Progenitor cell of endocrine pancreas (in vitro differentiated cells): ENCODE measurements around the gene CEACAM3. TPM values are rescaled to one million over a fixed set of nuclear protein-coding genes. Genes with fewer than 3 reads are reported as not detected.
"Not testable (repeated sequence)": the region's sequence is repeated elsewhere in the genome, so short reads cannot be mapped to it uniquely, and the experiment has no call there.

Experiments
- DNase-seq: peaks from one replicate; pipeline ENCODE4 v3.0.0; 2021; ENCODE audit warnings: low spot score; ENCODE audit not compliant: unreplicated experiment
- H3K27ac Mint-ChIP-seq: 2 replicates; pipeline ENCODE4 v1.8.0; 2021; ENCODE audit warnings: mild to moderate bottlenecking, moderate library complexity, mixed read lengths
- H3K27me3 Mint-ChIP-seq: 2 replicates; pipeline ENCODE4 v1.8.0; 2021; ENCODE audit warnings: mixed read lengths
- H3K36me3 Mint-ChIP-seq: 2 replicates; pipeline ENCODE4 v1.8.0; 2022; ENCODE audit warnings: mixed read lengths; ENCODE audit not compliant: insufficient read depth
- H3K4me1 Mint-ChIP-seq: 2 replicates; pipeline ENCODE4 v1.8.0; 2021; ENCODE audit warnings: low read depth, mixed read lengths
- H3K4me3 Mint-ChIP-seq: 2 replicates; pipeline ENCODE4 v1.8.0; 2021; ENCODE audit warnings: low read depth, mild to moderate bottlenecking, moderate library complexity, mixed read lengths
- H3K9me3 Mint-ChIP-seq: 2 replicates; pipeline ENCODE4 v1.8.0; 2021; ENCODE audit warnings: low read depth, mixed read lengths
- CTCF ChIP-seq: fragments of 200-600 bp; sonication (generic); IDR thresholded peaks from one replicate; pipeline ENCODE4 v1.5.0; 2021; ENCODE audit warnings: antibody characterized with exemption, mild to moderate bottlenecking; ENCODE audit not compliant: unreplicated experiment
- total RNA-seq: library from RNA; stranded (reverse); gene quantifications from 2 replicates; pipeline ENCODE4 v1.2.1, GENCODE V29; 2021

Gene CEACAM3
- total RNA-seq, 1 donor from 2014 or later: not detected

- H3K9me3 Mint-ChIP-seq: peaks cover 18% of the 10 kb centered on the region
- peaks cover 6% of the 10 kb centered on the region for H3K27me3 Mint-ChIP-seq
- no peaks in the 10 kb centered on the region for H3K36me3 Mint-ChIP-seq
- H3K27ac Mint-ChIP-seq: no peak overlapping the region
- peak; percentile 51 for TF ChIP-seq CTCF
- peaks cover 2% of the 10 kb centered on the region for H3K4me1 Mint-ChIP-seq
- DNase-seq: no peak
- no peak overlapping the region for H3K4me3 Mint-ChIP-seq
Observed at GRCh38 chr19:41753936-41754529, 42.4 kb upstream of the CEACAM3 start.

GRCh38 chr19:41755328-41755913 lies 41.0 kb upstream of the CEACAM3 start, which contains the start of gene CEACAM6:
TSS of gene CEACAM6 (plus strand) at chr19:41755530. CDS start at chr19:41755639, 109 bp downstream.
- peaks cover 2% of the 10 kb centered on the region for H3K4me1 Mint-ChIP-seq
- H3K4me3 Mint-ChIP-seq: no peak within 1 kb of the TSS
- H3K36me3 Mint-ChIP-seq: no peaks in the 10 kb centered on the region
- DNase-seq: no peak
- peaks cover 32% of the 10 kb centered on the region for H3K9me3 Mint-ChIP-seq
- no peak within 1 kb of the TSS for H3K27ac Mint-ChIP-seq
- no peak for TF ChIP-seq CTCF
- peaks cover 6% of the 10 kb centered on the region for H3K27me3 Mint-ChIP-seq

- TF ChIP-seq CTCF: no peak
- Mint-ChIP-seq H3K27me3 (no peaks in the 10 kb centered on the region), H3K9me3 (peaks cover 35% of the 10 kb centered on the region), H3K36me3 (peaks cover 1% of the 10 kb centered on the region), H3K4me3 (no peak overlapping the region), H3K27ac (no peak overlapping the region), H3K4me1 (peaks cover 2% of the 10 kb centered on the region)
- no peak for DNase-seq
Observed at GRCh38 chr19:41758846-41759245, 37.5 kb upstream of the CEACAM3 start.

- Mint-ChIP-seq H3K27ac (no peak overlapping the region), H3K9me3 (peaks cover 41% of the 10 kb centered on the region), H3K27me3 (no peaks in the 10 kb centered on the region), H3K4me1 (no peaks in the 10 kb centered on the region), H3K36me3 (peaks cover 4% of the 10 kb centered on the region), H3K4me3 (no peak overlapping the region)
- DNase-seq: no peak
- no peak for TF ChIP-seq CTCF
Observed at GRCh38 chr19:41767115-41767514, 29.3 kb upstream of the CEACAM3 start.

- not testable (repeated sequence) for H3K36me3 Mint-ChIP-seq, H3K27ac Mint-ChIP-seq, H3K27me3 Mint-ChIP-seq, H3K4me1 Mint-ChIP-seq, H3K4me3 Mint-ChIP-seq, DNase-seq
- peaks cover 44% of the 10 kb centered on the region for H3K9me3 Mint-ChIP-seq
Observed at GRCh38 chr19:41768105-41768504, 28.3 kb upstream of the CEACAM3 start.

- H3K36me3 Mint-ChIP-seq: peaks cover 3% of the 10 kb centered on the region
- no peaks in the 10 kb centered on the region for H3K4me1 Mint-ChIP-seq
- H3K27ac Mint-ChIP-seq: no peak overlapping the region
- no peak for TF ChIP-seq CTCF
- H3K9me3 Mint-ChIP-seq: peaks cover 55% of the 10 kb centered on the region
- no peak overlapping the region for H3K4me3 Mint-ChIP-seq
- H3K27me3 Mint-ChIP-seq: no peaks in the 10 kb centered on the region
- no peak for DNase-seq
Observed at GRCh38 chr19:41769608-41770007, 26.8 kb upstream of the CEACAM3 start.
